Measurements from ENCODE around the gene HPDL. TPM values are rescaled to one million over a fixed set of nuclear protein-coding genes. Genes with fewer than 3 reads are reported as not detected.

HPDL gene
- total and polyA plus RNA-seq, 10 of the 15 experiments (the other 5 are each of a cell fraction or from before 2014, with no cell fraction given) = 1.3 to 75.5 (median 31.8) TPM

DNA sequence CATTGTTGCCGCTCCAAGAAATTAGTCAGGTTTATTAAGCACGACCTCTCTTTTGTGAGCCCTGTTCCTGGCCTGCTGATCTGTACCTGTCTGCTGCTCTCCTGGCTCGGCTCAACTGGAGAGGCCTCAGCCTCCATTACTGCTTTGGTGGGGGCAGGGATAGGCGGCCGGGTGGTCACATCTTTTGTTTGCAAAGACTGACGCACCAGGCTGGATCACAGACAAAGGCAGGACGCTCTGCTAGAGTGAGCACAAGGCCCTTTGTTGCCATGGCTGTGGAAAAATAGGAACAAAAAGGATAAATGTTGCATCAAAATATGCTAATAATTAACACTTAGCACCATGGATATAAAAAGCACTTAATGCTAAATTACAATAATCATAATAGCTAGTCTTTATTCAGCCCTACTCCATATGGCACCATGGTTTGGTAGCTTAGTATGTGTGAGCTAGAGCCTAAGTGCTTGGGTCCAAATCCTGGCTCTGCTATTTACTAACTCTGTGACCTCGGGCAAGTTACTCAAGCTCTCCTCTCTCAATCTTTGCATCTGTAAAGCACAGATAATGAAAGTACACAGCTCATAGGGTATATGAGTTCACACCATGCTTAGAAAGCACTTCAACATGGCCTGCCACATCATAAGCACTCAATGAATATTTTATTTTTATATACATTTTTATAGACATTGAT, 28.9 kb upstream of the HPDL start:
- H2AFZ ChIP-seq (ENCODE audit: control insufficient read depth, low read depth, low read length) = no peak overlapping the region
- BruUV-seq (replicated peaks) = no TSS peak
- H3K4me3 ChIP-seq = no peak overlapping the region
- CTCF ChIA-PET = interaction anchor here (0.8 to 10.7 kb wide), 7 partner anchors 15 to 504 kb away, joined by 3 to 252 read pairs (median 13); partner anchors contain the start of genes HECTD3, MUTYH, TESK2 and TOE1
- H4K20me1 ChIP-seq (ENCODE audit: control insufficient read depth, insufficient read depth) = no peaks in the 10 kb centered on the region
- H3K4me1 ChIP-seq (ENCODE audit: control insufficient read depth, insufficient read depth, low read length) = no peaks in the 10 kb centered on the region
- ATAC-seq = no peak
- no peak overlapping the region for H3K27ac ChIP-seq (ENCODE audit: control insufficient read depth, insufficient read depth)
- no peaks in the 10 kb centered on the region for H3K36me3 ChIP-seq (ENCODE audit: control insufficient read depth in 2 of 2, insufficient read depth in 2 of 2, low read length in 1 of 2)
- H3K4me2 ChIP-seq (ENCODE audit: control insufficient read depth, insufficient read depth) = no peak overlapping the region
- in situ Hi-C loops (cut with MboI) (no loop called here), intact Hi-C loops (cut with micrococcal nuclease; ENCODE audit: unreplicated experiment) (no loop called here)
- FAIRE-seq = no peak
- RAD21 ChIA-PET (ENCODE audit: unreplicated experiment) = interaction anchor here (1.1 to 8.5 kb wide), 3 partner anchors 195 to 505 kb away, joined by 3 to 313 read pairs (median 8); partner anchors contain the start of genes HECTD3 and UROD
- H3K9ac ChIP-seq (ENCODE audit: control insufficient read depth, insufficient read depth, low read length) = no peak overlapping the region
- H3K27me3 ChIP-seq (replicated peaks in 1 of 2; ENCODE audit: control insufficient read depth in 2 of 2, insufficient read depth in 2 of 2, low read length in 1 of 2) = no peaks in the 10 kb centered on the region
- POLR2A ChIA-PET = interaction anchor here (1.1 kb wide), 1 partner anchor 193 kb away, joined by 4 read pairs; the partner anchor contains the start of gene TESK2
- H3K9me3 ChIP-seq (replicated peaks; ENCODE audit: control insufficient read depth, insufficient read depth, low read length) = no peaks in the 10 kb centered on the region
- SMC1A ChIA-PET (ENCODE audit: uncharacterized antibody, unreplicated experiment) = interaction anchor here (9.2 kb wide), 1 partner anchor 283 kb away, joined by 284 read pairs; the partner anchor contains the start of genes HECTD3 and UROD
- 45% methylated on average over 8 of the region's 8 CpGs for WGBS (ENCODE audit: insufficient coverage, insufficient replicate concordance, low lambda C conversion rate, missing lambda C conversion rate)
- no peaks in the 10 kb centered on the region for H3K79me2 ChIP-seq (ENCODE audit: control insufficient read depth, insufficient read depth, low read length)
- no peak for DNase-seq (ENCODE audit: low read depth, low spot score)
- TF ChIP-seq, protein P1, sequence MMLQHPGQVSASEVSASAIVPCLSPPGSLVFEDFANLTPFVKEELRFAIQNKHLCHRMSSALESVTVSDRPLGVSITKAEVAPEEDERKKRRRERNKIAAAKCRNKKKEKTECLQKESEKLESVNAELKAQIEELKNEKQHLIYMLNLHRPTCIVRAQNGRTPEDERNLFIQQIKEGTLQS (IDR thresholded peaks at IDR 0.05; ENCODE audit: borderline replicate concordance, extremely low read depth, low read depth, low read length) = no peak
- TF ChIP-seq ZZZ3 (IDR thresholded peaks at IDR 0.05; ENCODE audit: control insufficient read depth, insufficient read length, low read depth) = no peak
- TF ChIP-seq, protein P2, sequence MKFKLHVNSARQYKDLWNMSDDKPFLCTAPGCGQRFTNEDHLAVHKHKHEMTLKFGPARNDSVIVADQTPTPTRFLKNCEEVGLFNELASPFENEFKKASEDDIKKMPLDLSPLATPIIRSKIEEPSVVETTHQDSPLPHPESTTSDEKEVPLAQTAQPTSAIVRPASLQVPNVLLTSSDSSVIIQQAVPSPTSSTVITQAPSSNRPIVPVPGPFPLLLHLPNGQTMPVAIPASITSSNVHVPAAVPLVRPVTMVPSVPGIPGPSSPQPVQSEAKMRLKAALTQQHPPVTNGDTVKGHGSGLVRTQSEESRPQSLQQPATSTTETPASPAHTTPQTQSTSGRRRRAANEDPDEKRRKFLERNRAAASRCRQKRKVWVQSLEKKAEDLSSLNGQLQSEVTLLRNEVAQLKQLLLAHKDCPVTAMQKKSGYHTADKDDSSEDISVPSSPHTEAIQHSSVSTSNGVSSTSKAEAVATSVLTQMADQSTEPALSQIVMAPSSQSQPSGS (IDR thresholded peaks at IDR 0.05; ENCODE audit: low read length) = no peak
- TF ChIP-seq, protein P3, sequence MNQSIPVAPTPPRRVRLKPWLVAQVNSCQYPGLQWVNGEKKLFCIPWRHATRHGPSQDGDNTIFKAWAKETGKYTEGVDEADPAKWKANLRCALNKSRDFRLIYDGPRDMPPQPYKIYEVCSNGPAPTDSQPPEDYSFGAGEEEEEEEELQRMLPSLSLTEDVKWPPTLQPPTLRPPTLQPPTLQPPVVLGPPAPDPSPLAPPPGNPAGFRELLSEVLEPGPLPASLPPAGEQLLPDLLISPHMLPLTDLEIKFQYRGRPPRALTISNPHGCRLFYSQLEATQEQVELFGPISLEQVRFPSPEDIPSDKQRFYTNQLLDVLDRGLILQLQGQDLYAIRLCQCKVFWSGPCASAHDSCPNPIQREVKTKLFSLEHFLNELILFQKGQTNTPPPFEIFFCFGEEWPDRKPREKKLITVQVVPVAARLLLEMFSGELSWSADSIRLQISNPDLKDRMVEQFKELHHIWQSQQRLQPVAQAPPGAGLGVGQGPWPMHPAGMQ (IDR thresholded peaks at IDR 0.05; ENCODE audit: borderline replicate concordance) = no peak
- no peak for TF ChIP-seq NFIC (IDR thresholded peaks at IDR 0.05; ENCODE audit: low read depth, low read length)
- no peak for TF ChIP-seq ZBED1 (IDR thresholded peaks at IDR 0.05; ENCODE audit: borderline replicate concordance)
- TF ChIP-seq RELA (IDR thresholded peaks at IDR 0.05; ENCODE audit: borderline replicate concordance, partially characterized antibody) = no peak
- TF ChIP-seq NR2C1 (IDR thresholded peaks at IDR 0.05) = no peak
- TF ChIP-seq, protein P4, sequence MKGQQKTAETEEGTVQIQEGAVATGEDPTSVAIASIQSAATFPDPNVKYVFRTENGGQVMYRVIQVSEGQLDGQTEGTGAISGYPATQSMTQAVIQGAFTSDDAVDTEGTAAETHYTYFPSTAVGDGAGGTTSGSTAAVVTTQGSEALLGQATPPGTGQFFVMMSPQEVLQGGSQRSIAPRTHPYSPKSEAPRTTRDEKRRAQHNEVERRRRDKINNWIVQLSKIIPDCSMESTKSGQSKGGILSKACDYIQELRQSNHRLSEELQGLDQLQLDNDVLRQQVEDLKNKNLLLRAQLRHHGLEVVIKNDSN (IDR thresholded peaks at IDR 0.05; ENCODE audit: borderline replicate concordance, extremely low read length, insufficient read depth, low read depth, low read length) = no peak
- TF ChIP-seq KAT2A (conservative IDR thresholded peaks at IDR 0.05; ENCODE audit: control insufficient read depth, low read depth, low read length) = no peak
- TF ChIP-seq, protein P5, sequence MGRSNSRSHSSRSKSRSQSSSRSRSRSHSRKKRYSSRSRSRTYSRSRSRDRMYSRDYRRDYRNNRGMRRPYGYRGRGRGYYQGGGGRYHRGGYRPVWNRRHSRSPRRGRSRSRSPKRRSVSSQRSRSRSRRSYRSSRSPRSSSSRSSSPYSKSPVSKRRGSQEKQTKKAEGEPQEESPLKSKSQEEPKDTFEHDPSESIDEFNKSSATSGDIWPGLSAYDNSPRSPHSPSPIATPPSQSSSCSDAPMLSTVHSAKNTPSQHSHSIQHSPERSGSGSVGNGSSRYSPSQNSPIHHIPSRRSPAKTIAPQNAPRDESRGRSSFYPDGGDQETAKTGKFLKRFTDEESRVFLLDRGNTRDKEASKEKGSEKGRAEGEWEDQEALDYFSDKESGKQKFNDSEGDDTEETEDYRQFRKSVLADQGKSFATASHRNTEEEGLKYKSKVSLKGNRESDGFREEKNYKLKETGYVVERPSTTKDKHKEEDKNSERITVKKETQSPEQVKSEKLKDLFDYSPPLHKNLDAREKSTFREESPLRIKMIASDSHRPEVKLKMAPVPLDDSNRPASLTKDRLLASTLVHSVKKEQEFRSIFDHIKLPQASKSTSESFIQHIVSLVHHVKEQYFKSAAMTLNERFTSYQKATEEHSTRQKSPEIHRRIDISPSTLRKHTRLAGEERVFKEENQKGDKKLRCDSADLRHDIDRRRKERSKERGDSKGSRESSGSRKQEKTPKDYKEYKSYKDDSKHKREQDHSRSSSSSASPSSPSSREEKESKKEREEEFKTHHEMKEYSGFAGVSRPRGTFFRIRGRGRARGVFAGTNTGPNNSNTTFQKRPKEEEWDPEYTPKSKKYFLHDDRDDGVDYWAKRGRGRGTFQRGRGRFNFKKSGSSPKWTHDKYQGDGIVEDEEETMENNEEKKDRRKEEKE (IDR thresholded peaks at IDR 0.05) = no peak
- no peak for TF ChIP-seq CBX3 (IDR thresholded peaks at IDR 0.05; ENCODE audit: borderline replicate concordance, low read depth)
- TF ChIP-seq POU2F2 (IDR thresholded peaks at IDR 0.05; ENCODE audit: borderline replicate concordance, low read depth, low read length) = no peak
- TF ChIP-seq STAT1 (conservative IDR thresholded peaks at IDR 0.05) = no peak
- no peak for TF ChIP-seq EGR1 (IDR thresholded peaks at IDR 0.05; ENCODE audit: borderline replicate concordance in 1 of 2, low read depth in 2 of 2, low read length in 2 of 2)
- no peak for TF ChIP-seq CBFB (IDR thresholded peaks at IDR 0.05; ENCODE audit: low read depth)
